HG03060 (cell line): ENCODE data around the gene TJP1.

Experiments
- ATAC-seq: cut with Tn5 transposase; IDR thresholded peaks from one replicate; pipeline ENCODE4 v1.9.1; 2021; ENCODE audit warnings: low read depth, moderate number of reproducible peaks; ENCODE audit not compliant: unreplicated experiment

The TJP1 gene

GRCh38 chr15:29822100-29822683, at the start of gene TJP1:
Gene TJP1 (minus strand): TSS chr15:29822468. CDS start chr15:29822028, 440 bp downstream.
- ATAC-seq, result no peak

GRCh38 chr15:29871401-29871800, 49.1 kb upstream of the TJP1 start:
- no peak for ATAC-seq

GRCh38 chr15:29870495-29871151, 48.4 kb upstream of the TJP1 start:
- no peak for ATAC-seq

GRCh38 chr15:29867241-29868000, 45.2 kb upstream of the TJP1 start:
- ATAC-seq, result no peak

GRCh38 chr15:29866337-29866736, 44.1 kb upstream of the TJP1 start:
- ATAC-seq, result no peak

GRCh38 chr15:29864501-29864900, 42.2 kb upstream of the TJP1 start:
- ATAC-seq, result no peak

GRCh38 chr15:29863438-29863837, 41.2 kb upstream of the TJP1 start:
- ATAC-seq, result no peak

- ATAC-seq, result no peak
Measured at GRCh38 chr15:29862271-29862670, 40.0 kb upstream of the TJP1 start.

- ATAC-seq, result no peak
Measured at GRCh38 chr15:29860872-29861271, 38.6 kb upstream of the TJP1 start.

GRCh38 chr15:29859973-29860715, 37.9 kb upstream of the TJP1 start:
- ATAC-seq, result no peak

- ATAC-seq, result no peak
Measured at GRCh38 chr15:29859293-29859692, 37.0 kb upstream of the TJP1 start.

- no peak for ATAC-seq
Measured at GRCh38 chr15:29857221-29857789, 35.0 kb upstream of the TJP1 start.

GRCh38 chr15:29854413-29854812, 32.1 kb upstream of the TJP1 start:
- no peak for ATAC-seq

- ATAC-seq, result no peak
Measured at GRCh38 chr15:29853211-29853987, 31.1 kb upstream of the TJP1 start.

GRCh38 chr15:29852201-29852600, 29.9 kb upstream of the TJP1 start:
- no peak for ATAC-seq

GRCh38 chr15:29849716-29850115, 27.4 kb upstream of the TJP1 start:
- ATAC-seq, result no peak

- no peak for ATAC-seq
Measured at GRCh38 chr15:29849218-29849617, 26.9 kb upstream of the TJP1 start.

GRCh38 chr15:29844290-29844903, 22.1 kb upstream of the TJP1 start:
- no peak for ATAC-seq

- no peak for ATAC-seq
Measured at GRCh38 chr15:29842290-29842689, 20.0 kb upstream of the TJP1 start.

GRCh38 chr15:29840926-29841325, 18.7 kb upstream of the TJP1 start:
- no peak for ATAC-seq
